ENCODE results near the gene FHDC1. TPM values are rescaled to one million over a fixed set of nuclear protein-coding genes. Genes with fewer than 3 reads are reported as not detected.

FHDC1 gene
- total RNA-seq, 1 experiment from 2014 or later: 0.21 TPM

DNA sequence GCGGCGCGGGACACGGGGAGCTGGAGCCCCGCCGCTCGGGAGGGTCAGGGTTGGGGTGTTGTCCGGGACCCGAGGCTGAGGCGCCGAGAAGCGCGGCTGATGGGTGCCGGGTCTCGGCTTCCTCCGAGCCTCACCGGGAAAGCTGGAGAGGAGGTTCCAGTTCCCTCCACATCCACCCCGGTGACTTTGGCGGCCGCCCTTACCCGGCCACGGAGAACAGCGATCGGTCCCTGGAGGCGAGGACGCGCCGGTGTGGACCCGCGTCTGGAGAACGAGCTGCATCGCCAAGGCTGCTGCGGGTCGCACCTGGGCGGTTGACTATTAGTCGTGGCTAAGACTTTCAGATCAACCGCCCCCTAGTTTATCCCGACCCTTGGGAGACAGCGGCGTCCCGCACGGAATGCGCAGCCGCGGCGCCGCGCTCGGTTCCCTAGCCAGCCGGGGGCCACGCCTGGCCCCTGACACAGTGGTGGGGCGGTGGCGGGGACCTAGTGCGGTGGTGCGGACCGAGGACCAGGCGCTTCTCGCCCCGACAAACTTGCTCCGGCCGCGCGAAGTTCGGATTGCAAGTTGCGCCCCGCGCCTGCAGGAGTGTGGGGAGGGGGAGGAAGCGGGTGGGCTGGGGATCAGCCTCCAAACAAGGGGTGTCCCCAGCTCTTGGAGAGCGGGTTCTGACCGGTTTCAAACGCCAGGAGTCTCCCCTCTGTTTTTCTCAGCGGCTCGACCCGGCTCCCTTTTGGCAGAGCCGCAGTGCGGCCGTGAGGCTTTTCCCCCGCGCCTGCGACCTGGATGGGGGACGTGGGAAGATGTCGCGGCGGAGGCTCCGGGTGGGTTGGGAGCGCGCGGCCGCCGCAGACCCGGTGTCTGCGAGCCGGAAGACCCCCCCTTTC is 568 bp downstream of the FHDC1 start:
- Histone ChIP-seq H3K36me3 (ENCODE audit: control insufficient read depth, insufficient read depth, low read length) (no peaks in the 10 kb centered on the region), H3K9me3 (ENCODE audit: control insufficient read depth, insufficient read depth, low read depth, low read length) (no peaks in the 10 kb centered on the region), H3K4me1 (ENCODE audit: control insufficient read depth, insufficient read depth, low read length) (no peaks in the 10 kb centered on the region), H3K4me3 (ENCODE audit: low read depth in 2 of 2, low read length in 2 of 2) (peak overlapping the region; percentile 42 to 50), H3K27ac (ENCODE audit: low read length) (no peak overlapping the region), H3K27me3 (ENCODE audit: control insufficient read depth, insufficient read depth, low read length) (peaks cover 5% of the 10 kb centered on the region; the same call in 1 of the 2 replicates)
- peak; percentile 66 for ATAC-seq
- ChIA-PET CTCF (interaction anchor here (0.6 to 1.7 kb wide), 2 partner anchors 191 to 683 kb away, joined by 3 to 5 read pairs; no protein-coding TSS in a partner anchor), POLR2A (interaction anchor here (0.6 kb wide), 1 partner anchor 130 kb away, joined by 3 read pairs; no protein-coding TSS in a partner anchor)
- intact Hi-C loops (cut with micrococcal nuclease; ENCODE audit: unreplicated experiment): no loop called here
- in situ Hi-C loops (cut with HindIII; ENCODE audit: low pct_unique_long_range_greater_than_20kb, low sequenced_read_pairs): no loop called here
- BruUV-seq (replicated peaks): no TSS peak
- TF ChIP-seq CTCF (IDR thresholded peaks at IDR 0.05) (no peak), TCF7L2 (IDR thresholded peaks at IDR 0.05; ENCODE audit: low read depth, low read length) (no peak), REST (IDR thresholded peaks at IDR 0.05; ENCODE audit: insufficient read depth in 1 of 2, low read depth in 2 of 2, low read length in 1 of 2) (no peak), POLR2AphosphoS5 (IDR thresholded peaks at IDR 0.05; ENCODE audit: low read depth, low read length) (no peak), SIN3A (IDR thresholded peaks at IDR 0.05; ENCODE audit: borderline replicate concordance, insufficient read depth, low read depth, low read length) (no peak)
- no peak for DNase-seq (ENCODE audit: low read depth, low spot score)

DNA sequence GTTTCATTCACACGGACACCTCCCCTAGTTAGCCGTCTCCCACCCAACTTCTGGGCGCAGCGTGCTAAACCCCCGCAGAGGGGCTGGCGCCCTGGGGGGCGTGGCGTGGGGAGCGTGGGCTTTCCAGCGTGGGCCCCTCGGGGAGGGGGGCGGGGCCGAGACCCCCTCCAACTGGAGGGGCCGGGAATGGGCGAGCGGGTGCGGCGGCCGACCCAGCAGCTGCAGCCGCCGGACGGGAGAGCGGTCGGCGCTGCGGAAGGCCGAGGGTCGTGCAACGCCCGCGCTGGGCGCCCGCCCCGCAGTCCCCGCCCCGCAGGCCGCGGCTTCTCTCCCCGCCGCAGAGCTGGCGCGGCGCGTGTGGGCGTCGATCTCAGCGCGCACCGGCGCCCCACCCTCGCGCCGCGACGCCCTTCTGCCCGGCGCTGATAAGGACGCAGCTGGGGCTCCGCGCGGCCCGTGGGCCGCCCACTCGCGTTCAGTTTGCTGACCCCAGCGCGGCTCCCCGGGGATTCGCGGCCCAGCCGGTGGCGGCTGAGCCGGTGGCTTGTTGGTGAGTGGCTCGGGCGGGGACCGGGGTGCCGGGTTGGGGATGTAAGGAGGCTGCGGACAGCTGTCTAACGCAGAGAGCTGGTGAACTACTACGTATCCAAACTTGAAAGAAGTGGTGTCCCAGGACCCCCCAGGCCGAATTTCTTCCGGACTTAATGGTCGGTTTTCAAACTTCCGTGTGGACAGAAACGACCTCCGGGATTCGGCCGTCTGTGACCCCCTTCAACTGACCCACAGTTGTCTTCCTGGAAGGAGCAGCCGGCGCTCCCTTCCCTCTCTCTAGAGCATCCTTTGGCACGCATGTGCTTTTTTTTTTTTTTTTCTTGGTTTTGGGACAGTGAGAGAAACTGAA is 1.5 kb downstream of the FHDC1 start:
- TF ChIP-seq REST (IDR thresholded peaks at IDR 0.05; ENCODE audit: insufficient read depth in 1 of 2, low read depth in 2 of 2, low read length in 1 of 2) (no peak), SIN3A (IDR thresholded peaks at IDR 0.05; ENCODE audit: borderline replicate concordance, insufficient read depth, low read depth, low read length) (no peak), TCF7L2 (IDR thresholded peaks at IDR 0.05; ENCODE audit: low read depth, low read length) (no peak)
- H3K36me3 ChIP-seq (ENCODE audit: control insufficient read depth, insufficient read depth, low read length): no peaks in the 10 kb centered on the region
- DNase-seq (ENCODE audit: low read depth, low spot score) (no peak), ATAC-seq (peak; percentile 59)
- ChIA-PET POLR2A (no interaction called here), CTCF (interaction anchor here (0.6 kb wide), 1 partner anchor 683 kb away, joined by 3 read pairs; no protein-coding TSS in a partner anchor)
- intact Hi-C loops (cut with micrococcal nuclease; ENCODE audit: unreplicated experiment): no loop called here
- no peaks in the 10 kb centered on the region for H3K4me1 ChIP-seq (ENCODE audit: control insufficient read depth, insufficient read depth, low read length)
- peaks cover 5% of the 10 kb centered on the region; the same call in 1 of the 2 replicates for H3K27me3 ChIP-seq (ENCODE audit: control insufficient read depth, insufficient read depth, low read length)
- H3K27ac ChIP-seq (ENCODE audit: low read length): no peak overlapping the region
- in situ Hi-C loops (cut with HindIII; ENCODE audit: low pct_unique_long_range_greater_than_20kb, low sequenced_read_pairs): no loop called here
- no peaks in the 10 kb centered on the region for H3K9me3 ChIP-seq (ENCODE audit: control insufficient read depth, insufficient read depth, low read depth, low read length)
- no TSS peak for BruUV-seq (replicated peaks)
- H3K4me3 ChIP-seq (ENCODE audit: low read depth in 2 of 2, low read length in 2 of 2): peak overlapping the region; percentile 42 to 50
